ENCODE results near the gene TTC34. TPM values are rescaled to one million over a fixed set of nuclear protein-coding genes. Genes with fewer than 3 reads are reported as not detected.

Gene TTC34
- total and polyA plus RNA-seq, 7 donors: under 0.01 to 0.83 (median 0.56) TPM; not detected in 1

DNA sequence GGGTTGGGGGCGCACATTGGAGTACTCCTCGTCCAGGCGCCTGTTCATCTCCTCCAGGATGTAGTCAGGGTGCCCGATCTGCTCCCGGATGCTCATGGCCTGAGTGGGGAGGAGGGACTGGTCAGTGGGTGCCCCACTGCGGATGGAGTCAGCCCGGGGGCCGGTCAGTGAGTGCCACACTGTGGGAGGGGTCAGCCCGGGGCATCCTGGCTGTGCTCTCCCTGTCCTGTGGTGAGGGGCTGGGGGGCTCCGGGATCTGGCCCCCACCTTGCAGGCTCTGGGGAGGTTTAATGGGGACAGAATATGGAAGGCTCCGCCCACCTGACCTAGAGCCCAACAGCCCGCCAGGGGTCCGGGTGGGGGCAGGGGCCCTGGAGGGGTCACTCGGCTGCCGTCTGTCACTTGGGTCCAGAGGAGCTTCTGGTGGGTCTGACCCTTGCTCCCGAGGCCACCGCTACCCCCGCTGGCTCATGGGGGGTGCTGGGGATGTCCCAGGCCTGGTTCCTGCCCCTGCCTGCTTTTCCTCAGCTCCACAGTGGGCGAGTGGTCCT lies 206.2 kb downstream of the TTC34 start:
- no peaks in the 10 kb centered on the region for H3K4me1 ChIP-seq
- intact Hi-C loops (cut with DNase I): no loop called here
- peaks cover 0 to 3% (median 1%) of the 10 kb centered on the region in 4 donors for H3K9me3 ChIP-seq
- WGBS, 2 donors: 69 to 80% methylated on average over 19 of the region's 19 CpGs
- no peak overlapping the region for H3K4me3 ChIP-seq
- DNase-seq: peak; percentile 57
- H3K27me3 ChIP-seq: peaks cover 0 to 27% (median 19%) of the 10 kb centered on the region in 3 donors
- H3K27ac ChIP-seq: no peak overlapping the region
- TF ChIP-seq, protein P1, sequence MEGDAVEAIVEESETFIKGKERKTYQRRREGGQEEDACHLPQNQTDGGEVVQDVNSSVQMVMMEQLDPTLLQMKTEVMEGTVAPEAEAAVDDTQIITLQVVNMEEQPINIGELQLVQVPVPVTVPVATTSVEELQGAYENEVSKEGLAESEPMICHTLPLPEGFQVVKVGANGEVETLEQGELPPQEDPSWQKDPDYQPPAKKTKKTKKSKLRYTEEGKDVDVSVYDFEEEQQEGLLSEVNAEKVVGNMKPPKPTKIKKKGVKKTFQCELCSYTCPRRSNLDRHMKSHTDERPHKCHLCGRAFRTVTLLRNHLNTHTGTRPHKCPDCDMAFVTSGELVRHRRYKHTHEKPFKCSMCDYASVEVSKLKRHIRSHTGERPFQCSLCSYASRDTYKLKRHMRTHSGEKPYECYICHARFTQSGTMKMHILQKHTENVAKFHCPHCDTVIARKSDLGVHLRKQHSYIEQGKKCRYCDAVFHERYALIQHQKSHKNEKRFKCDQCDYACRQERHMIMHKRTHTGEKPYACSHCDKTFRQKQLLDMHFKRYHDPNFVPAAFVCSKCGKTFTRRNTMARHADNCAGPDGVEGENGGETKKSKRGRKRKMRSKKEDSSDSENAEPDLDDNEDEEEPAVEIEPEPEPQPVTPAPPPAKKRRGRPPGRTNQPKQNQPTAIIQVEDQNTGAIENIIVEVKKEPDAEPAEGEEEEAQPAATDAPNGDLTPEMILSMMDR (IDR thresholded peaks at IDR 0.05): no peak
- TF ChIP-seq POLR2AphosphoS5 (IDR thresholded peaks at IDR 0.05): no peak
- no peak for TF ChIP-seq POLR2A (IDR thresholded peaks at IDR 0.05)
- H3K36me3 ChIP-seq: no peaks in the 10 kb centered on the region

GRCh38 chr1:2594641-2595131 lies 206.8 kb downstream of the TTC34 start:
- WGBS, 2 donors: 77 to 91% methylated on average over 17 of the region's 17 CpGs
- peaks cover 0 to 3% (median 1%) of the 10 kb centered on the region in 4 donors for H3K9me3 ChIP-seq
- H3K36me3 ChIP-seq: peaks cover 0 to under 1% (median 0%) of the 10 kb centered on the region in 4 donors
- H3K27ac ChIP-seq: no peak overlapping the region
- H3K4me3 ChIP-seq: no peak overlapping the region
- TF ChIP-seq, protein P1 (IDR thresholded peaks at IDR 0.05): no peak
- TF ChIP-seq EP300 (IDR thresholded peaks at IDR 0.05) (no peak), POLR2A (IDR thresholded peaks at IDR 0.05) (no peak)
- intact Hi-C loops (cut with DNase I): no loop called here
- no peaks in the 10 kb centered on the region for H3K4me1 ChIP-seq
- peak; percentile 61 for DNase-seq
- peaks cover 0 to 27% (median 19%) of the 10 kb centered on the region in 3 donors for H3K27me3 ChIP-seq

DNA sequence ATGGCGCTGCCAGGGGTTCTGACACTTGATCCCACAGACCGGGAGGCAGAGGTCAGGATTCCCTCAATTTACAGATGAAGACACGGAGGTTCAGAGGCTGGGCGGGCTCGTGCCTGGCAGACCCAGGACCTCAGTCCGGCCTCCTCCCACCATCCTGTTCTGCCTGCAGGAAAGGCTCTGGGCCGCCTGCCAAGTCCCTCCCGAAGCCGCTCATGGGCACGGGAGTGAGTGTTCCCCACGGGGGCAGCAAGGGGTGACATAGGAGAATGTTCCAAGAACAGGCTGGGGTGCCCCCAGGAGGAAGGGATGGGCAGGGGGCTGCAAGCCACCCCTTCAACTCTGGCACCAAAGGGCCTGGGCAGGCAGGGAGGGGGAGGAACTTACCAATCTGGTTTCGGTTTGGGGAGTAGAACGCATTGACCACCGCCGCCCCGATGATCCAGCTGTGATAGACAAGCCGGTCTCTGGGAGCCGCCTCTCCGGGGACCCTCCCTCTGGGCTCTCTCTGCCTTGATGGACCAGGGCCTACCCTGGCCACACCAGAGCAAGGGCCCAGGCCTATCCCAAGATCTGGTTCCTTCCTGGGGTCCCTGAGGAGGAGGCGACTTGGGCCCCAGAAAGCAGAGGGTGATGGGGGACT lies 207.4 kb downstream of the TTC34 start:
- peaks cover 0 to 27% (median 19%) of the 10 kb centered on the region in 3 donors for H3K27me3 ChIP-seq
- 15 to 56% methylated on average over 20 of the region's 20 CpGs for WGBS, 2 donors
- no peak overlapping the region for H3K4me3 ChIP-seq
- no peak overlapping the region for H3K27ac ChIP-seq
- peaks cover 0 to 4% (median 0%) of the 10 kb centered on the region in 4 donors for H3K36me3 ChIP-seq
- intact Hi-C loops (cut with DNase I): no loop called here
- H3K9me3 ChIP-seq: peaks cover 0 to 3% (median 1%) of the 10 kb centered on the region in 4 donors
- H3K4me1 ChIP-seq: no peaks in the 10 kb centered on the region
- peak; percentile 70 for DNase-seq
- TF ChIP-seq POLR2AphosphoS5 (IDR thresholded peaks at IDR 0.05): no peak
- TF ChIP-seq POLR2A (IDR thresholded peaks at IDR 0.05): no peak
- TF ChIP-seq, protein P1 (IDR thresholded peaks at IDR 0.05): no peak
- TF ChIP-seq EP300 (IDR thresholded peaks at IDR 0.05): no peak

GRCh38 chr1:2593251-2593878 lies 208.1 kb downstream of the TTC34 start:
- H3K4me3 ChIP-seq: no peak overlapping the region
- peaks cover 0 to under 1% (median 0%) of the 10 kb centered on the region in 4 donors for H3K4me1 ChIP-seq
- peak; percentile 63 for DNase-seq
- no peak overlapping the region for H3K27ac ChIP-seq
- 67 to 81% methylated on average over 26 of the region's 26 CpGs for WGBS, 2 donors
- intact Hi-C loops (cut with DNase I): no loop called here
- H3K36me3 ChIP-seq: peaks cover 0 to 7% (median 0%) of the 10 kb centered on the region in 4 donors
- H3K9me3 ChIP-seq: no peaks in the 10 kb centered on the region
- TF ChIP-seq EP300 (IDR thresholded peaks at IDR 0.05) (no peak), POLR2A (IDR thresholded peaks at IDR 0.05) (no peak), POLR2AphosphoS5 (IDR thresholded peaks at IDR 0.05) (no peak)
- TF ChIP-seq, protein P1 (IDR thresholded peaks at IDR 0.05): no peak
- H3K27me3 ChIP-seq: peaks cover 0 to 27% (median 19%) of the 10 kb centered on the region in 3 donors

All from sigmoid colon (tissue), 7 donors.